Panc1 (cell line): ENCODE data around the gene CD8A. TPM values are rescaled to one million over a fixed set of nuclear protein-coding genes. Genes with fewer than 3 reads are reported as not detected.
"Not testable (repeated sequence)": the region's sequence is repeated elsewhere in the genome, so short reads cannot be mapped to it uniquely, and the experiment has no call there.

Source experiments
- ATAC-seq: fragments of 200-7000 bp; cut with Tn5 transposase; 2 replicates; pipeline ENCODE4 v1.9.1; 2020; ENCODE audit warnings: mild to moderate bottlenecking, moderate library complexity
- BruUV-seq: library from RNA; stranded (reverse); fragments of 400-500 nt; replicated peaks from 2 replicates; lab custom pipeline; 2021; lab: Mats Ljungman, UMichigan
- CTCF ChIA-PET: fragments of 300-600 bp; sonication (Branson Sonifier 250); formaldehyde crosslinking; loops from one replicate; lab custom pipeline; 2022; ENCODE audit warnings: antibody characterized with exemption; lab: Charles Lee
- POLR2A ChIA-PET: fragments of 300-600 bp; sonication (Branson Sonifier 250); formaldehyde crosslinking; loops from one replicate; lab custom pipeline; 2022; ENCODE audit warnings: antibody characterized with exemption; lab: Charles Lee
- DNase-seq: peaks from one replicate; pipeline ENCODE4 v3.0.0-alpha.2; 2010; ENCODE audit warnings: low read depth, low spot score
- H3K27ac ChIP-seq: 2 replicates; pipeline ENCODE4 v1.5.1; 2011; ENCODE audit warnings: mild to moderate bottlenecking, low read length, inconsistent platforms
- H3K27me3 ChIP-seq: fragments of 200-500 bp; sonication (Bioruptor generic); 2 replicates; pipeline ENCODE4 v1.6.0; 2014; ENCODE audit warnings: low read length, inconsistent platforms; ENCODE audit not compliant: control insufficient read depth, insufficient read depth
- H3K36me3 ChIP-seq: fragments of 200-500 bp; sonication (Bioruptor generic); 2 replicates; pipeline ENCODE4 v1.5.1; 2014; ENCODE audit warnings: inconsistent platforms, mild to moderate bottlenecking, low read length, moderate library complexity; ENCODE audit not compliant: control insufficient read depth, insufficient read depth
- H3K4me1 ChIP-seq: 2 replicates; pipeline ENCODE4 v1.5.1; 2011; ENCODE audit warnings: inconsistent platforms, mild to moderate bottlenecking, low read length, moderate library complexity; ENCODE audit not compliant: control insufficient read depth, insufficient read depth
- H3K4me3 ChIP-seq, 2 experiments: 2 replicates each; pipeline ENCODE4 v1.5.1; 2011 to 2012; ENCODE audit warnings: low read depth in 2 of 2, low read length in 2 of 2, mild to moderate bottlenecking in 2 of 2, inconsistent platforms in 1 of 2, moderate library complexity in 1 of 2
- H3K9me3 ChIP-seq: fragments of 200-500 bp; sonication (Bioruptor generic); 2 replicates; pipeline ENCODE4 v1.5.1; 2014; ENCODE audit warnings: low read depth, mild to moderate bottlenecking, inconsistent platforms, low read length, moderate library complexity; ENCODE audit not compliant: control insufficient read depth, insufficient read depth
- POLR2AphosphoS5 ChIP-seq: IDR thresholded peaks from 2 replicates; pipeline ENCODE4 v1.6.1; 2012; ENCODE audit warnings: mild to moderate bottlenecking, low read depth, low read length, moderate library complexity
- SIN3A ChIP-seq: IDR thresholded peaks from 2 replicates; pipeline ENCODE4 v1.6.1; 2012; ENCODE audit warnings: low read depth, mild to moderate bottlenecking, low read length, moderate library complexity, borderline replicate concordance; ENCODE audit not compliant: insufficient read depth
- TCF7L2 ChIP-seq: IDR thresholded peaks from 2 replicates; pipeline ENCODE4 v1.6.1; 2011; ENCODE audit warnings: mild to moderate bottlenecking, low read depth, low read length, inconsistent platforms
- in situ Hi-C: cut with HindIII; loops from 2 replicates; pipeline ENCODE4 v1.10.0; 2016; ENCODE audit warnings: low sequenced_read_pairs, low pct_unique_long_range_greater_than_20kb
- intact Hi-C: fragments of 100-400 bp; cut with micrococcal nuclease; formaldehyde crosslinking; loops from one replicate; pipeline ENCODE4 v1.10.0; 2022; ENCODE audit not compliant: unreplicated experiment
- total RNA-seq: library from RNA; stranded (reverse); gene quantifications from one replicate; pipeline ENCODE4 v1.2.1, GENCODE V29; 2021; ENCODE audit not compliant: unreplicated experiment
- TF ChIP-seq, protein P1 (sequence below), 2 experiments: IDR thresholded peaks; 2 replicates each; pipeline ENCODE4 v1.6.1; 2011 to 2012; ENCODE audit warnings: low read depth in 2 of 2, control low read depth in 1 of 2, low read length in 1 of 2, mild to moderate bottlenecking in 1 of 2, moderate library complexity in 1 of 2; ENCODE audit not compliant: insufficient read depth in 1 of 2
- TF ChIP-seq, protein P2 (sequence below): fragments of 450-650 bp; IDR thresholded peaks from 2 replicates; pipeline ENCODE4 v1.5.1; 2017; ENCODE audit warnings: mild to moderate bottlenecking

The CD8A gene
- total RNA-seq, 1 experiment from 2014 or later, result 0.41 TPM

GRCh38 chr2:86836915-86837695, 46.4 kb upstream of the CD8A start:
- H3K27me3 ChIP-seq, H3K4me1 ChIP-seq, BruUV-seq, H3K9me3 ChIP-seq, in situ Hi-C loops, CTCF ChIA-PET, POLR2A ChIA-PET, H3K36me3 ChIP-seq, H3K27ac ChIP-seq, intact Hi-C loops: not testable (repeated sequence)
- ATAC-seq (peak; percentile 95), DNase-seq (peak; percentile 46)
- H3K4me3 ChIP-seq, result peak overlapping the region in 1 of 2 experiments; percentile 27; a peak in 2 of 4 replicates

DNA sequence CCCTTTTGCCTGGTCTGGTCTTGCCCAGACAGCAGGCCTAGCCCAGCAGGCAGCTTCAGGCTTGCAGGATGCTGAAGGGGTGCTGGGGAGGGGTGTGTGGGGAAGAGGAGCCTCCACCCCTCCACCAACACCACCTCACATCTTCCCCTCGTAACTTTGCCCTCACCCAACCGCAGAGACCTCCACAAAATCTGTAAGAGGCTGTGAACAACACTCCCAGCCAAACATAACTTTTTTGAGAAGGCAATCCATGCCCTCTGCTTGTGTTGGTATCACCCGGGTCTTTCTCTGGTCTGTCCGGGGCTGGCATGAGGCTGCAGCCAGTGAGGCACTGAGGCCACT, 44.8 kb upstream of the CD8A start:
- CTCF ChIA-PET, H3K36me3 ChIP-seq, H3K4me3 ChIP-seq, in situ Hi-C loops, BruUV-seq, DNase-seq, H3K4me1 ChIP-seq, POLR2A ChIA-PET, H3K27me3 ChIP-seq, H3K9me3 ChIP-seq, H3K27ac ChIP-seq, intact Hi-C loops, ATAC-seq: not testable (repeated sequence)

DNA sequence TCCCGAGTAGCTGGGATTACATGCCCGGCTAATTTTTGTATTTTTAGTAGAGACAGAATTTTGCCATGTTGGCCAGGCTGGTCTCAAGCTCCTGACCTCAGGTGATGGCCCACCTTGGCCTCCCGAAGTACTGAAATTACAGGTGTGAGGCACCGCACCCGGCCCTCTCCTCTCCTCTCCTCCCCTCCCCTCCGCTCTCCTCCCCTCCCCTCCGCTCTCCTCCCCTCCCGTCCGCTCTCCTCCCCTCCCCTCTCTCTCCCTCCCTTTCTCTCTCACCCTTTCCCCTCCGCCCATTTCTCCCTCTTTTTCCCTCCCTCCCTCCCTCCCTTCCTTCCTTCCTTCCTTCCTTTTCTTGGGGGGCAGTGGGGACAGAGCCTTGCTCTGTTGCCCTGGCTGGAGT, 42.6 kb upstream of the CD8A start:
- ChIA-PET POLR2A (no interaction called here), CTCF (no interaction called here)
- DNase-seq, result no peak
- Histone ChIP-seq H3K9me3 (no peaks in the 10 kb centered on the region), H3K36me3 (no peaks in the 10 kb centered on the region), H3K27me3 (no peaks in the 10 kb centered on the region), H3K27ac (no peak overlapping the region), H3K4me1 (no peaks in the 10 kb centered on the region), H3K4me3 (no peak overlapping the region)
- ATAC-seq, result no peak
- no TSS peak for BruUV-seq
- in situ Hi-C loops (no loop called here), intact Hi-C loops (no loop called here)
- TF ChIP-seq, protein P1, sequence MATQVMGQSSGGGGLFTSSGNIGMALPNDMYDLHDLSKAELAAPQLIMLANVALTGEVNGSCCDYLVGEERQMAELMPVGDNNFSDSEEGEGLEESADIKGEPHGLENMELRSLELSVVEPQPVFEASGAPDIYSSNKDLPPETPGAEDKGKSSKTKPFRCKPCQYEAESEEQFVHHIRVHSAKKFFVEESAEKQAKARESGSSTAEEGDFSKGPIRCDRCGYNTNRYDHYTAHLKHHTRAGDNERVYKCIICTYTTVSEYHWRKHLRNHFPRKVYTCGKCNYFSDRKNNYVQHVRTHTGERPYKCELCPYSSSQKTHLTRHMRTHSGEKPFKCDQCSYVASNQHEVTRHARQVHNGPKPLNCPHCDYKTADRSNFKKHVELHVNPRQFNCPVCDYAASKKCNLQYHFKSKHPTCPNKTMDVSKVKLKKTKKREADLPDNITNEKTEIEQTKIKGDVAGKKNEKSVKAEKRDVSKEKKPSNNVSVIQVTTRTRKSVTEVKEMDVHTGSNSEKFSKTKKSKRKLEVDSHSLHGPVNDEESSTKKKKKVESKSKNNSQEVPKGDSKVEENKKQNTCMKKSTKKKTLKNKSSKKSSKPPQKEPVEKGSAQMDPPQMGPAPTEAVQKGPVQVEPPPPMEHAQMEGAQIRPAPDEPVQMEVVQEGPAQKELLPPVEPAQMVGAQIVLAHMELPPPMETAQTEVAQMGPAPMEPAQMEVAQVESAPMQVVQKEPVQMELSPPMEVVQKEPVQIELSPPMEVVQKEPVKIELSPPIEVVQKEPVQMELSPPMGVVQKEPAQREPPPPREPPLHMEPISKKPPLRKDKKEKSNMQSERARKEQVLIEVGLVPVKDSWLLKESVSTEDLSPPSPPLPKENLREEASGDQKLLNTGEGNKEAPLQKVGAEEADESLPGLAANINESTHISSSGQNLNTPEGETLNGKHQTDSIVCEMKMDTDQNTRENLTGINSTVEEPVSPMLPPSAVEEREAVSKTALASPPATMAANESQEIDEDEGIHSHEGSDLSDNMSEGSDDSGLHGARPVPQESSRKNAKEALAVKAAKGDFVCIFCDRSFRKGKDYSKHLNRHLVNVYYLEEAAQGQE (IDR thresholded peaks at IDR 0.05; ENCODE audit: insufficient read depth in 1 of 2, low read depth in 2 of 2, low read length in 1 of 2), result no peak
- TF ChIP-seq, protein P2, sequence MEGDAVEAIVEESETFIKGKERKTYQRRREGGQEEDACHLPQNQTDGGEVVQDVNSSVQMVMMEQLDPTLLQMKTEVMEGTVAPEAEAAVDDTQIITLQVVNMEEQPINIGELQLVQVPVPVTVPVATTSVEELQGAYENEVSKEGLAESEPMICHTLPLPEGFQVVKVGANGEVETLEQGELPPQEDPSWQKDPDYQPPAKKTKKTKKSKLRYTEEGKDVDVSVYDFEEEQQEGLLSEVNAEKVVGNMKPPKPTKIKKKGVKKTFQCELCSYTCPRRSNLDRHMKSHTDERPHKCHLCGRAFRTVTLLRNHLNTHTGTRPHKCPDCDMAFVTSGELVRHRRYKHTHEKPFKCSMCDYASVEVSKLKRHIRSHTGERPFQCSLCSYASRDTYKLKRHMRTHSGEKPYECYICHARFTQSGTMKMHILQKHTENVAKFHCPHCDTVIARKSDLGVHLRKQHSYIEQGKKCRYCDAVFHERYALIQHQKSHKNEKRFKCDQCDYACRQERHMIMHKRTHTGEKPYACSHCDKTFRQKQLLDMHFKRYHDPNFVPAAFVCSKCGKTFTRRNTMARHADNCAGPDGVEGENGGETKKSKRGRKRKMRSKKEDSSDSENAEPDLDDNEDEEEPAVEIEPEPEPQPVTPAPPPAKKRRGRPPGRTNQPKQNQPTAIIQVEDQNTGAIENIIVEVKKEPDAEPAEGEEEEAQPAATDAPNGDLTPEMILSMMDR, result no peak
- TF ChIP-seq POLR2AphosphoS5, result no peak
- no peak for TF ChIP-seq SIN3A
- no peak for TF ChIP-seq TCF7L2
